Nephron (organoid): ENCODE data around the gene EVI5L.

Experiments used
- H3K27ac Mint-ChIP-seq, 3 experiments: 2 replicates each; pipeline ENCODE4 v1.8.0; 2020; ENCODE audit warnings: mixed read lengths in 3 of 3, mild to moderate bottlenecking in 2 of 3, moderate library complexity in 1 of 3
- H3K27me3 Mint-ChIP-seq: 2 replicates; pipeline ENCODE4 v1.8.0; 2021; ENCODE audit warnings: low read depth, mild to moderate bottlenecking, moderate library complexity, mixed read lengths
- H3K36me3 Mint-ChIP-seq: 2 replicates; pipeline ENCODE4 v1.8.0; 2020; ENCODE audit warnings: low read depth, mixed read lengths
- H3K4me1 Mint-ChIP-seq: 2 replicates; pipeline ENCODE4 v1.8.0; 2020; ENCODE audit warnings: mixed read lengths
- H3K4me3 Mint-ChIP-seq, 3 experiments: 2 replicates each; pipeline ENCODE4 v1.8.0; 2020; ENCODE audit warnings: mild to moderate bottlenecking in 3 of 3, mixed read lengths in 3 of 3, moderate library complexity in 2 of 3
- H3K9me3 Mint-ChIP-seq: 2 replicates; pipeline ENCODE4 v1.8.0; 2020; ENCODE audit warnings: mixed read lengths
- TF ChIP-seq, protein P1 (sequence below), 3 experiments: fragments of 200-600 bp; sonication (generic); IDR thresholded peaks; one replicate each; pipeline ENCODE4 v1.5.0; 2021; ENCODE audit warnings: antibody characterized with exemption in 3 of 3; ENCODE audit not compliant: unreplicated experiment in 3 of 3

EVI5L gene

DNA sequence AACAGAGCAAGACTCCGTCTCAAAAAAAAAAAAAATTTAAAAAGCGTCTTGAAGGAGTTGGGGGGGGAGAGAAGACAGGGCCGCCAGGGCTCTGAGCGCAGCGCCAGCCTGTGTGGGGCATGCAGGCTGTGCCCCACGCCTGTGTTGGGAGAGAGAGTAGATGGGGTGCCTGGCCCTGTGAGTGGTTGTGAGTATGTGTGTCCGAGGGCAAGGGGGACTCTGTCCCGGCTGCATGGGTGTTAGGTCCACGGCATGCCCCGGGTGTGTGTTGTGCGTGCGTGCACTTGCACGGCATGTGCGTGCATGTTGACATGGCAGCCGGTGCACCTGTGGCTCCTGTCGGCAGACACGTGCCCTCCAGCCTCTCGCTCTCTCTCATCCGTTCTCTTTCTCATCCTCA lies 77.1 kb downstream of the EVI5L start:
- TF ChIP-seq, protein P1, sequence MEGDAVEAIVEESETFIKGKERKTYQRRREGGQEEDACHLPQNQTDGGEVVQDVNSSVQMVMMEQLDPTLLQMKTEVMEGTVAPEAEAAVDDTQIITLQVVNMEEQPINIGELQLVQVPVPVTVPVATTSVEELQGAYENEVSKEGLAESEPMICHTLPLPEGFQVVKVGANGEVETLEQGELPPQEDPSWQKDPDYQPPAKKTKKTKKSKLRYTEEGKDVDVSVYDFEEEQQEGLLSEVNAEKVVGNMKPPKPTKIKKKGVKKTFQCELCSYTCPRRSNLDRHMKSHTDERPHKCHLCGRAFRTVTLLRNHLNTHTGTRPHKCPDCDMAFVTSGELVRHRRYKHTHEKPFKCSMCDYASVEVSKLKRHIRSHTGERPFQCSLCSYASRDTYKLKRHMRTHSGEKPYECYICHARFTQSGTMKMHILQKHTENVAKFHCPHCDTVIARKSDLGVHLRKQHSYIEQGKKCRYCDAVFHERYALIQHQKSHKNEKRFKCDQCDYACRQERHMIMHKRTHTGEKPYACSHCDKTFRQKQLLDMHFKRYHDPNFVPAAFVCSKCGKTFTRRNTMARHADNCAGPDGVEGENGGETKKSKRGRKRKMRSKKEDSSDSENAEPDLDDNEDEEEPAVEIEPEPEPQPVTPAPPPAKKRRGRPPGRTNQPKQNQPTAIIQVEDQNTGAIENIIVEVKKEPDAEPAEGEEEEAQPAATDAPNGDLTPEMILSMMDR (IDR thresholded peaks at IDR 0.05; ENCODE audit: unreplicated experiment in 3 of 3), result no peak
- Mint-ChIP-seq H3K27me3 (no peaks in the 10 kb centered on the region), H3K27ac (no peak overlapping the region), H3K4me3 (peak overlapping the region in 2 of 3 experiments; percentile 43 to 56), H3K9me3 (no peaks in the 10 kb centered on the region), H3K36me3 (peaks cover 7% of the 10 kb centered on the region), H3K4me1 (peaks cover 21% of the 10 kb centered on the region)

DNA sequence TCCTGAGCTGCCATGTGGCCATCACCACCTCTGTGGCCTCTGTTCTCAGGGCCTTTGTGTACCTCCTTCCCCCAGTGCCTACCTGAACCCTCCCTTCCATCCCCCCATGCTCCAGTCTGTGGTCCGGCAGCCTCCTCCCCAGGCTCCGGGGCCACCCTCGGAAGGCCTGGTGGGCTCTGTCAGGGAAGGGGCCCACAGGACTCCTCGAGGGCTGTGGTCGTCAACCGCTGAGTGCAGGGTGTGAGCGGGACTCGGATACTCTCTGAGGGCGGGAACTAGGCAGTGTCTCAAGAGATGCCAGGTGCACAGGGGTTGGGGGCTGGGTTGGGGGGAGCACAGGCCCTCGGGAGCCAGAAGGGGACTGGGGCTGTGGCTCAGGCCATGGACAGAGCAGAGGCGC lies 77.5 kb downstream of the EVI5L start:
- Mint-ChIP-seq H3K4me3 (peak overlapping the region in 2 of 3 experiments; percentile 43 to 56), H3K36me3 (peaks cover 8% of the 10 kb centered on the region), H3K27ac (no peak overlapping the region), H3K4me1 (peaks cover 19% of the 10 kb centered on the region), H3K9me3 (no peaks in the 10 kb centered on the region), H3K27me3 (no peaks in the 10 kb centered on the region)
- TF ChIP-seq, protein P1 (IDR thresholded peaks at IDR 0.05; ENCODE audit: unreplicated experiment in 3 of 3), result no peak

DNA sequence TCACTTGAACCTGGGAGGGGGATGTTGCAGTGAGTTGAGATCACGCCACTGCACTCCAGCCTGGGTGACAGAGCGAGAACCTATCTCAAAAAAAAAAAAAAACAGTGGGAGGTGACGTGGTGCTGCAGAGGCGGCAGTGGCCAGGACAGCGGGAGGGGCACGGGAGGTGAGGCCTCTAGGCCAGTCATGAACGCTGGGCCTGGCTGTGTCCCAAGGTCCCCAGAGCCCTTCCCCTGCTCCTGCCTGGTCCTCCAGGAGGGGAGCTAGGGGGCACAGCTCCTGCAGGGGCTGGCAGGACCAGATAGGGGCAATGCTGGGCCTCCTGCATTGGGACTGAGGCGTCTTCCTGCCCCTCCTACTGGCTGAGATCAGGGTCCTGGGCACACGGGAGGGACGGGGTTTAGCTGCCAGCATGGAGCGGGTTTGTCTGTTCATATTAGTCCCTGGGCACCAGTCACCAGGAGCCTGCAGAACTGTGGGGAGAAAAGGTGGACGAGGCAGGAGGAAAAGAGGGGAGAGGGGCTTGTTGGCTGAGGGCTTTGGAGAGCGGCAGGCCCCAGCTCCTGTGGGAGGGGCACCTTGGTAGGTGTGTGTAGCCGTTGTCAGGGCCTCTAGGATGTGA lies 78.2 kb downstream of the EVI5L start:
- Mint-ChIP-seq H3K27me3 (no peaks in the 10 kb centered on the region), H3K9me3 (no peaks in the 10 kb centered on the region), H3K36me3 (peaks cover 13% of the 10 kb centered on the region), H3K4me3 (no peak overlapping the region), H3K27ac (no peak overlapping the region), H3K4me1 (peaks cover 16% of the 10 kb centered on the region)
- TF ChIP-seq, protein P1 (IDR thresholded peaks at IDR 0.05; ENCODE audit: unreplicated experiment in 3 of 3), result no peak

DNA sequence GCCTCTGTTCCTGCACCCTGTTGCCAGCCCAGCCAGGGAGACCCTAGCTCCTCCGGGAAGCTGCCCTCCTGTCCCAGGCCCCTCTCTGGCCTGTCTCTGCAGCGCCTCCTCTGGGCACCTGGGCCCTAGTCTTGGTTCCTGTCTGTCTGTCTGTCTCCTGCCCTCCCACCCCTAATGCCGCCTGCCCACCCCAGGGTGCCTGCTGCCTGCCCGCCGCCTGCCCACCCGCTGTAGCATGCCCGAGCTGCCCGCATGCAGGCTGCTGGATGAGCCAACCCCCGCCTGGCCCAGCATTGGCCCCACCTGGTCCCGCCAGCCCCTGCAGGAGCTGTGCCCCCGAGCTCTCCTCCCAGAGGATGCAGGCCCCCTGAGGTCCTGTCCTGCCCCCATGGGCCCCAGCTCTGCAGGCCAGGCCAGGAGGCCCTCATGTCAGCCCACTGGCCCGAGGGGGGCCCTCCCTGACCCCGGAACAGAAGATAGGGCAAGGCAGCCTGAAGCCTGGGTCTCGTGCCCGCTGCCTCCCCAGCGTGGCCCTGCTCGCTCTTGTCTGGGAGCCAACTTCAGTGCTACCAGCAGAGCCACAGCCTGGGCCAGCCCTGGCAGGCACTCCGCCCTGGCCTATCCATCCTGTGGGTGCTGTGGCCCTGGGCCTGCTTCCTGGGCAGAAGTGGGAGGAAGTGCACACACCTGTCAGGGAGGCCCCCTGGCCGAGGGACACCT lies 78.9 kb downstream of the EVI5L start:
- Mint-ChIP-seq H3K4me3 (no peak overlapping the region), H3K9me3 (no peaks in the 10 kb centered on the region), H3K36me3 (peaks cover 13% of the 10 kb centered on the region), H3K27ac (no peak overlapping the region), H3K27me3 (peaks cover 5% of the 10 kb centered on the region), H3K4me1 (peaks cover 13% of the 10 kb centered on the region)
- TF ChIP-seq, protein P1 (IDR thresholded peaks at IDR 0.05; ENCODE audit: unreplicated experiment in 3 of 3), result no peak

DNA sequence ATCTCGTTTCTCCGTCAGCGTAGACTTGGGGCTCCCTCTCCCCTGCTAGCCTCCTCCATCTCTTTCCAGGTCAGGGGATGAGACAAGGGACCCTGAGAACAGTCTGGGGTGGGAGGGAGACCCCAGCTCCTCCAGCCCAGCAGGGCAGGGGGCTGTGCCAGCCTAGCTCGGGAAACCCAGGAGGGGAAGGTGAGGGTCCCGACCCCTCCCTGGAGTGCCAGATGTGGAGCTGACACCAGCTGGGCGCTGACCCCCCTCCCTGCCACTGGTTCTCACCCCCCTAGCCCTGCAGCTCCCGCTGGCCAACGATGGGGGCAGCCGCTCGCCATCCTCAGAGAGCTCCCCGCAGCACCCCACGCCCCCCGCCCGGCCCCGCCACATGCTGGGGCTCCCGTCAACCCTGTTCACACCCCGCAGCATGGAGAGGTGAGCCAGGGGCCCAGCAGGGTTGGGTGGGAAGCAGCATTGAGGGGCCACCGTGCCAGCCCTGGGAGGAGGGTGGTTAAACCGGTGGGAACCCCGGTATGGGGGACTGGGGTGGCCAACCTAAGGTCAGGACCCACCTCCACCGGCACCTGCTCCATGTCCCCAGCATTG lies 79.6 kb downstream of the EVI5L start:
- peaks cover 13% of the 10 kb centered on the region for H3K36me3 Mint-ChIP-seq
- peaks cover 13% of the 10 kb centered on the region for H3K4me1 Mint-ChIP-seq
- H3K27ac Mint-ChIP-seq, result no peak overlapping the region
- H3K27me3 Mint-ChIP-seq, result peaks cover 12% of the 10 kb centered on the region
- TF ChIP-seq, protein P1 (IDR thresholded peaks at IDR 0.05; ENCODE audit: unreplicated experiment in 3 of 3), result no peak
- H3K9me3 Mint-ChIP-seq, result no peaks in the 10 kb centered on the region
- no peak overlapping the region for H3K4me3 Mint-ChIP-seq
